ENCODE measurements around the gene PRR23A. TPM values are rescaled to one million over a fixed set of nuclear protein-coding genes. Genes with fewer than 3 reads are reported as not detected.

Gene PRR23A
- total RNA-seq, 4 donors from 2014 or later: not detected

DNA sequence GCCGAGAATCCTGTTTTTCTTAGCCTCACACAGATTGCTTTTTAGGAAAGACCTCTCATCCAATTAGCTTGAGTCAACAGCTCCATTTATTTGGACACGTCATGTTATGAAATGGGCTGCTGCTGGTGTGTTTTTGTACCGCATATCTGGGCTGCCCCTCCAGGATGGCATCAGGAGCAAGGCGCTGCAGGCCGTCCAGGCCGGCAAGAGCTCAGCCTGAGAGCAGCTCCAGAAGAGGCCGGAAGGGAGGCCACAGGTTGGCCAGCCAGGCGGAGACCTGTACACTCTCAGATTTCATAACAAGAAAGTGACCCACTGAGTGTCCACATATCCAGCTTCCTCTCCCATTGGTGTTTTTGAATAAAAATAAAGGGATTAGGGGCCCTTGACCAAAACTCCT is 30.7 kb downstream of the PRR23A start:
- no peak for DNase-seq (ENCODE audit: low spot score in 2 of 2)
- no peak for TF ChIP-seq POLR2A (IDR thresholded peaks at IDR 0.05)
- no peak for TF ChIP-seq CTCF (IDR thresholded peaks at IDR 0.05)
- intact Hi-C loops (cut with DNase I; ENCODE audit: low total_unique reads): no loop called here
- H3K4me3 ChIP-seq (ENCODE audit: low read depth, poor library complexity, severe bottlenecking): no peak overlapping the region
- 94 to 96% methylated on average over 8 of the region's 8 CpGs for WGBS, 2 donors

DNA sequence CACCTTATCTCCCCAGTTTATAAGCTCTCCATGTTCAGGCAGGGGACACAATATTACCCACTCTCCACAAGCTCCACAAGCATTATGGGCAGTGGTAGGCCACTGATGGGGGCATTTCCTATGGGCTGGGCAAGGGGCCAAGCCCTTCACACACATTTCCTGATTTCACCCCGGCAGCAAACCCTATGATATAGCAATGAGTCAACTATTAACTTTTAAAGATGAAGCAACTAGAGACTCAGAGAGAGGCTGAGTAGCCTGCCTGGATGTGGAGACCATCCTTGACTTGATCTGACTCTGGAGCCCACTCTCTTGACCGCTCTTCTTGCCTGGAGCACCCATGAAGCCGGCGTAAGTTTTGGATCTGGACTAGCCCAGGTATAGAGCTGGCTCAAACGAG is 31.6 kb downstream of the PRR23A start:
- DNase-seq (ENCODE audit: low spot score in 2 of 2): no peak
- WGBS, 2 donors: 80 to 81% methylated on average over 5 of the region's 5 CpGs
- TF ChIP-seq CTCF (IDR thresholded peaks at IDR 0.05) (no peak), POLR2A (IDR thresholded peaks at IDR 0.05) (no peak)
- intact Hi-C loops (cut with DNase I; ENCODE audit: low total_unique reads): no loop called here
- H3K4me3 ChIP-seq (ENCODE audit: low read depth, poor library complexity, severe bottlenecking): no peak overlapping the region

GRCh38 chr3:138972941-138973340 is 33.1 kb downstream of the PRR23A start:
- no peak for TF ChIP-seq CTCF (IDR thresholded peaks at IDR 0.05)
- no peak for TF ChIP-seq POLR2A (IDR thresholded peaks at IDR 0.05)
- intact Hi-C loops (cut with DNase I; ENCODE audit: low total_unique reads): no loop called here
- no peak overlapping the region for H3K4me3 ChIP-seq (ENCODE audit: low read depth, poor library complexity, severe bottlenecking)
- no peak for DNase-seq (ENCODE audit: low spot score in 2 of 2)
- WGBS, 2 donors: 86 to 87% methylated on average over 5 of the region's 5 CpGs

GRCh38 chr3:138971766-138972320 is 34.2 kb downstream of the PRR23A start:
- H3K4me3 ChIP-seq (ENCODE audit: low read depth, poor library complexity, severe bottlenecking): no peak overlapping the region
- intact Hi-C loops (cut with DNase I; ENCODE audit: low total_unique reads): no loop called here
- WGBS, 2 donors: 57 to 78% methylated on average over 6 of the region's 6 CpGs
- DNase-seq (ENCODE audit: low spot score in 2 of 2): no peak
- TF ChIP-seq POLR2A (IDR thresholded peaks at IDR 0.05): no peak
- TF ChIP-seq CTCF (IDR thresholded peaks at IDR 0.05): no peak

GRCh38 chr3:138964923-138965322 is 41.1 kb downstream of the PRR23A start:
- DNase-seq (ENCODE audit: low spot score in 2 of 2): no peak
- no peak overlapping the region for H3K4me3 ChIP-seq (ENCODE audit: low read depth, poor library complexity, severe bottlenecking)
- TF ChIP-seq POLR2A (IDR thresholded peaks at IDR 0.05) (no peak), CTCF (IDR thresholded peaks at IDR 0.05) (no peak)
- intact Hi-C loops (cut with DNase I; ENCODE audit: low total_unique reads): no loop called here

DNA sequence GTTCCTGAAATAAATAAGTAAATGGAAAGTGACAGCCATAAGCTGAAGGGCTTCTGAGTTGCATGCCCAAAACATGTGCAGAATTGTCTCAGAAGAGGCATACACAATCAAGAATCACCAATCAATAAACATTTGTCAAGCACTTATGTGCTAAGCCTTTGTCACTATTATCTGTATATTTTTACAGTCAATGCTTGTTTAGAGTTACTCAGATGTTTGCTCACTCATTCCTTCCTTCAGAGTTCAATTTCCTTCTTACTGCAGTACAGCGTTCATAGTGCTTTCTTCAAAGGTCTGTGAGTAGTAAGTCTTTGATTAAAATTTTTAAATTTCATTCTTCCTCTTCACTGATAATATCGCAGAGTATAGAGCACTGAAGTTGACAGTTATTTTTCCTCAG is 41.8 kb downstream of the PRR23A start:
- intact Hi-C loops (cut with DNase I; ENCODE audit: low total_unique reads): no loop called here
- no peak for DNase-seq (ENCODE audit: low spot score in 2 of 2)
- no peak overlapping the region for H3K4me3 ChIP-seq (ENCODE audit: low read depth, poor library complexity, severe bottlenecking)
- WGBS, 2 donors: 94 to 95% methylated on average over 2 of the region's 2 CpGs
- TF ChIP-seq CTCF (IDR thresholded peaks at IDR 0.05) (no peak), POLR2A (IDR thresholded peaks at IDR 0.05) (no peak)
